Measurements from ENCODE around the gene B4GALNT3. TPM values are rescaled to one million over a fixed set of nuclear protein-coding genes. Genes with fewer than 3 reads are reported as not detected.

Gene B4GALNT3
- total and polyA plus RNA-seq, 2 of the 13 experiments (the other 11 are each of a cell fraction or from before 2014, with no cell fraction given), result 3.2 to 4.4 TPM

- no peak for TF ChIP-seq SRSF9 (IDR thresholded peaks at IDR 0.05; ENCODE audit: borderline replicate concordance, insufficient read depth, low read depth, low read length, poor library complexity, severe bottlenecking)
- TF ChIP-seq CREM (IDR thresholded peaks at IDR 0.05), result 0 out of 2 replicates have a peak, but pooled peaks have one; percentile 11
- TF ChIP-seq CREM (CRISPR knock-in tag; IDR thresholded peaks at IDR 0.05), result no peak
- 0 out of 2 replicates have a peak, but pooled peaks have one; percentile 28 for TF ChIP-seq ERF (CRISPR knock-in tag; IDR thresholded peaks at IDR 0.05)
- peak; percentile 75 for TF ChIP-seq SP4 (CRISPR knock-in tag; IDR thresholded peaks at IDR 0.05)
- peak; percentile 53; the same call in 1 of the 2 replicates for TF ChIP-seq ZNF747 (CRISPR knock-in tag; IDR thresholded peaks at IDR 0.05; ENCODE audit: borderline replicate concordance)
- no peak for TF ChIP-seq ZNF281 (CRISPR knock-in tag; IDR thresholded peaks at IDR 0.05; ENCODE audit: borderline replicate concordance)
- TF ChIP-seq RFX5 (IDR thresholded peaks at IDR 0.05; ENCODE audit: low read depth, low read length), result no peak
- TF ChIP-seq NFRKB (IDR thresholded peaks at IDR 0.05), result no peak
- TF ChIP-seq CAMTA2 (CRISPR knock-in tag; IDR thresholded peaks at IDR 0.05; ENCODE audit: borderline replicate concordance), result no peak
- TF ChIP-seq ZNF136 (CRISPR knock-in tag; IDR thresholded peaks at IDR 0.05; ENCODE audit: low read depth), result no peak
- 0 out of 2 replicates have a peak, but pooled peaks have one; percentile 47 for TF ChIP-seq ZFP41 (CRISPR knock-in tag; IDR thresholded peaks at IDR 0.05; ENCODE audit: borderline replicate concordance)
- no peak for TF ChIP-seq AKNA (CRISPR knock-in tag; IDR thresholded peaks at IDR 0.05; ENCODE audit: borderline replicate concordance)
- 0 out of 2 replicates have a peak, but pooled peaks have one; percentile 22 for TF ChIP-seq SOX5 (CRISPR knock-in tag; IDR thresholded peaks at IDR 0.05; ENCODE audit: borderline replicate concordance)
- TF ChIP-seq ZNF644 (CRISPR knock-in tag; IDR thresholded peaks at IDR 0.05; ENCODE audit: low read depth), result no peak
- no peak for TF ChIP-seq ZNF678 (CRISPR knock-in tag; IDR thresholded peaks at IDR 0.05)
- no peak for TF ChIP-seq PTBP1 (IDR thresholded peaks at IDR 0.05; ENCODE audit: low read depth, low read length, poor library complexity, severe bottlenecking)
- TF ChIP-seq ZBTB43 (CRISPR knock-in tag; conservative IDR thresholded peaks at IDR 0.05), result 0 out of 2 replicates have a peak, but pooled peaks have one; percentile 28
- no peak for TF ChIP-seq JUN (CRISPR knock-in tag; IDR thresholded peaks at IDR 0.05)
- no peak for TF ChIP-seq TAF15 (IDR thresholded peaks at IDR 0.05; ENCODE audit: low read depth, low read length, poor library complexity, severe bottlenecking)
Observed at GRCh38 chr12:569803-570434, 110.2 kb downstream of the B4GALNT3 start (continued).
